Stimulated activated CD4-positive, alpha-beta T cell treated with anti-CD3 and anti-CD28 coated beads, Interleukin-1b, Interleukin-23, amount 100 ng/mL, for 24 hours (primary cell): ENCODE data around the gene ASB5.

ENCODE experiments used
- DNase-seq, 4 experiments: peaks; one replicate each; pipeline ENCODE4 v3.0.0-alpha.2; 2020; ENCODE audit warnings: low read depth in 4 of 4, low spot score in 1 of 4

ASB5 gene

GRCh38 chr4:176277162-176277904, 8.3 kb upstream of the ASB5 start:
- DNase-seq = peak in 2 of 4 experiments; percentile 1 to 6

GRCh38 chr4:176276710-176277109, 7.7 kb upstream of the ASB5 start:
- DNase-seq = no peak

GRCh38 chr4:176274441-176274840, 5.4 kb upstream of the ASB5 start:
- no peak for DNase-seq

GRCh38 chr4:176273736-176274135, 4.7 kb upstream of the ASB5 start:
- DNase-seq = no peak

GRCh38 chr4:176272799-176273198, 3.8 kb upstream of the ASB5 start:
- no peak for DNase-seq

GRCh38 chr4:176271749-176272148, 2.7 kb upstream of the ASB5 start:
- no peak for DNase-seq

- DNase-seq = no peak
Observed at GRCh38 chr4:176270669-176271068, 1.6 kb upstream of the ASB5 start.

GRCh38 chr4:176266026-176266425, 3.0 kb downstream of the ASB5 start:
- DNase-seq = no peak

GRCh38 chr4:176262243-176262642, 6.8 kb downstream of the ASB5 start:
- DNase-seq = no peak

GRCh38 chr4:176261481-176261880, 7.5 kb downstream of the ASB5 start:
- no peak for DNase-seq

- DNase-seq = no peak
Observed at GRCh38 chr4:176261018-176261417, 8.0 kb downstream of the ASB5 start.

GRCh38 chr4:176259330-176260090, 9.5 kb downstream of the ASB5 start:
- DNase-seq = no peak

- DNase-seq = no peak
Observed at GRCh38 chr4:176258135-176258534, 10.9 kb downstream of the ASB5 start.

GRCh38 chr4:176256921-176257320, 12.1 kb downstream of the ASB5 start:
- DNase-seq = no peak

- DNase-seq = no peak
Observed at GRCh38 chr4:176242764-176243347, 26.2 kb downstream of the ASB5 start.

GRCh38 chr4:176241703-176242102, 27.3 kb downstream of the ASB5 start:
- DNase-seq = no peak

GRCh38 chr4:176238826-176239225, 30.2 kb downstream of the ASB5 start:
- no peak for DNase-seq

GRCh38 chr4:176238157-176238610, 30.8 kb downstream of the ASB5 start:
- DNase-seq = no peak

GRCh38 chr4:176236946-176237345, 32.1 kb downstream of the ASB5 start:
- no peak for DNase-seq

- no peak for DNase-seq
Observed at GRCh38 chr4:176230836-176231235, 38.2 kb downstream of the ASB5 start.

GRCh38 chr4:176229645-176230044, 39.4 kb downstream of the ASB5 start:
- DNase-seq = no peak

- DNase-seq = no peak
Observed at GRCh38 chr4:176226736-176227135, 42.3 kb downstream of the ASB5 start.
